Fibroblast of skin of right quadriceps (primary cell): Measurements from ENCODE around the gene C11orf16.

ENCODE experiments used
- DNase-seq: peaks from one replicate; pipeline ENCODE4 v3.0.0-alpha.2; 2013

Gene C11orf16

GRCh38 chr11:8878771-8879170 is 54.0 kb downstream of the C11orf16 start:
- no peak for DNase-seq

GRCh38 chr11:8873741-8874405 is 58.9 kb downstream of the C11orf16 start:
- DNase-seq, result no peak

GRCh38 chr11:8871962-8872361 is 60.8 kb downstream of the C11orf16 start:
- DNase-seq, result no peak

GRCh38 chr11:8871171-8871775 is 61.5 kb downstream of the C11orf16 start:
- DNase-seq, result peak; percentile 97

- peak; percentile 69 for DNase-seq
Observed at GRCh38 chr11:8870411-8871170, 62.2 kb downstream of the C11orf16 start.
